ENCODE results near the gene NCKAP5. TPM values are rescaled to one million over a fixed set of nuclear protein-coding genes. Genes with fewer than 3 reads are reported as not detected.
A peak's percentile ranks its signal among the peaks of the same experiment; 100 is the strongest.
"Not testable (repeated sequence)": the region's sequence is repeated elsewhere in the genome, so short reads cannot be mapped to it uniquely, and the experiment has no call there.

NCKAP5 gene
- total RNA-seq, 1 donor from 2014 or later: 4.6 TPM

DNA sequence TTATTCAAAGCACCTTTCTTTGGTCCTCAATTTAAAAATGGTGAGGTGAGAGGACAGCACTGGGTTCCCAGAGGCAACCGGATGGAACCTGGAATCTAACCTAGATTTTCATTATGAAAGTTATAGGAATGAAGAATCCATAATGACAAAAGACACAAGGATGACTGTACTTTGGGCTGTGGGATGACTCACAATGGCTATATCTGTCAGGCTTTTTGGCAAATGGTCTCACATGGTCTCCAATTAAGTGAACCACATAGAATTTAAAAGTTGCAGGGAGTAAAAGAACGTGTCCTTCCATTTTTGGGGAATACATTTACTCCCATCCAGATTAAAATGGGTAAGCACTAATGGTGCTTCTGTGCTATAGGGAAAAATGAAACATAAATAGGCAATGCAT, 866.5 kb downstream of the NCKAP5 start:
- DNase-seq (ENCODE audit: low spot score): no peak
- no peak for ATAC-seq

DNA sequence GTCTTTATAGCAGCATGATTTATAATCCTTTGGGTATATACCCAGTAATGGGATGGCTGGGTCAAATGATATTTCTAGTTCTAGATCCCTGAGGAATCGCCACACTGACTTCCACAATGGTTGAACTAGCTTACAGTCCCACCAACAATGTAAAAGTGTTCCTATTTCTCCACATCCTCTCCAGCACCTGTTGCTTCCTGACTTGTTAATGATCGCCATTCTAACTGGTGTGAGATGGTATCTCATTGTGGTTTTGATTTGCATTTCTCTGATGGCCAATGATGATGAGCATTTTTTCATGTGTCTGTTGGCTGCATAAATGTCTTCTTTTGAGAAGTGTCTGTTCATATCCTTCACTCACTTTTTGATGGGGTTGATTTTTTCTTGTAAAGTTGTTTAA, 868.5 kb downstream of the NCKAP5 start:
- DNase-seq (ENCODE audit: low spot score); ATAC-seq: not testable (repeated sequence)

DNA sequence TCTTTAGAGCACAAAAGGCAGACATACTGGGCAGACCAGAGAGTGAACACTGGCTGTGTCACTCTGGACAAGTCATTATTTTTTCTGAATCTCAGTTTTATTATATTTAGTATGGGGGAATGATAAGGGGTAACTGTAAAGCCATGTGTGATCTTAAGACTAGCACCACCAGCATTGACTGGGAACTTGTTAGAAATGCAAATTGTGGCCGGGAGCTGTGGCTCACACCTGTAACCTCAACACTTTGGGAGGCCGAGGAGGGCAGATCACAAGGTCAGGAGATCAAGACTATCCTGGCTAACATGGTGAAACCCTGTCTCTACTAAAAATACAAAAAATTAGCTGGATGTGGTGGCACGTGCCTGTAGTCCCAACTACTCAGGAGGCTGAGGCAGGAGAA, 869.9 kb downstream of the NCKAP5 start:
- DNase-seq (ENCODE audit: low spot score); ATAC-seq: not testable (repeated sequence)

DNA sequence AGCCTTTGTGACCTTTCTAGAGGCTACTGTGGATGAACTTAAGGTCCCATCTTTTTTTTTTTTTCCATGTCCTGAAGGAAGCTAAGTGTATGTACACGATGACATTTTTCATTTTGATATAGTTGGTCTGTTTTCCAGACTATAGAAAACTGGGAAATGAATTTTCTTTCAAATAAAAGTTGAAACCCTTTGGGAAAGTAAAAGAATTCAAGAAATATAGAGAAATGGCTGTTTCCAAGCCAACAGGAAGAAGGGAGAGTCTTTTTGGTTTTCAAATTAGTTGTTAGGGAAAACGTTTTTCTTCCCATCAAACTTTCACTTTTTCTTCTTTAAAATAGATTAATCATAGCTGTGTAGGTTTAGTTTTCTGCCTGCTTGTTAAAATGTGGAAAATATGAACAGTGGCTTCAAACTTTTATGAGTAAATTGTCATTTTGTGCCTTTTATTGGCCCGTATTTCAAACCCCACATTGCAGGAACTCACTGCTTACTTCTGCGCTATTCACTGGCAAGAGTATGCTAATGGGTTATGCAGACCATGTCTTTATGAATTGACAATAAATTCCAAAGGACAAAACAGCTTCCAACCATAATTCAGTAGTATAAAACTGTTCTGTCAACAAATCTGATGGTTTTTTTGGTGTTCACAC, 870.6 kb downstream of the NCKAP5 start:
- DNase-seq (ENCODE audit: low spot score): no peak
- ATAC-seq: no peak

DNA sequence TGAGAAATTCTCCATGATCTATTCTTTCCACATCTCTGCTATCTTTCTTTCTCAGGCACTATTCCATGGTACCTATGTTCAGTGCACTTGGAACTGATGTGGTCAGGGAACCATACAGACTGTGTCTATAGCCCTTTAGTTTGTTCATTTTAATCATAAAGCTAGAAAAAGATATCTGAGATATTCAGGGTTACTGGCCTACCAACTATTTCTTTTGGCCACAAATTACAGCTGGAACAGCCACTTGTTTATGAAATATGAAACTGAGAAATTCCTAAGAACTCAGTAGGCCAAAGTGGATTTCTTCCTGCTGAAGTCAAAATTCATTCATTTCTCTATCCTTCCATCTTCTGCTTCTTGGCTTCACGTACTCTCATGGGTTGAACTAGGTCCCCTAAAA, 875.4 kb downstream of the NCKAP5 start:
- DNase-seq (ENCODE audit: low spot score): no peak
- no peak for ATAC-seq

DNA sequence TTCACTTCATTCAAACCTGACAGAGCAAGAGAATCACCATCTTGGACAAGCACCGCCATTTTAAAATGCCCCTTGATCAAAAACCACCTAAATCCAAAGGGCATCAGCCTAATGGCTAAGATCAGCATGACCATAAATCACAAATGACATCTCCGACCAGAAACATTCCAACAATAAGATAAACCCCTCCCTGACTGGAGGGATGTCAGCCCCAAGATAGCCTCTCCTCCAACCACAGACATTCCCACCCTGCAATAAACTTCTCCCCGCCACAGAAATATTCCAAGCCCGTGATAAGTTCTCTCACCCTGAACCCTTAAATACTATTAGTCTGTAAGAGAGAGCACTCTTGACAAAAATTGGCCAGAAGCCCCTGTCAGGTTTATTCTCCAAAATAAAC, 876.7 kb downstream of the NCKAP5 start:
- ATAC-seq (no peak), DNase-seq (ENCODE audit: low spot score) (no peak)

DNA sequence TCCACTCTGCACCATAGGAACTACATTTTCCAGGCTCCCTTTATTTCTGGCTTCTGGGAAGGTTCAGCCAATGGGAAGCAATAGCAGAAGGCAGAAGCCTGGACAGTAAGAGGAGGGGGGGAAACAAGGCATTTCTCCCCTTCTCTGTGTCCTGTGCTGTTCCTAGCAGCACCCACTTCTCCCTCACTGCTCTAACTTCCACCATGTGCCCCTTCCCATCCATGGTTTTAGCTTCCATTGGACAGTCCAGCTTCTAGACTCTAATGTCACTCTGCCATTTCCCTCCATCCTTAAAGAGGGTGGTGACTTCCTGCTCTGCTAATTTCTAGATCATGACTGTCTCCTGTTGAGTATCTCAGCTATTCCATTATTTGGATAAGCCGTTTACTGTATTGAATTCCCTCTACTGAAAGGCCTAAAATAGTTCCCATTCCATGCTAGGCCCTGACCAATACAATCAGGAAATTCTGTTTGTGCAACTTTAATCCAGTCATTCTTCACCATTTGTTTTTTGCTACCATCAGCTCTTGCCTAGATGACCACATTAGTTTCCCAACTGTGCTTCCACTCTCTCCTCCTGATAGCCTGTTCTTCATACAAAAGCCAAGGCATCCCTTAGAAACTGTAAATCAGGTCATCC, 877.5 kb downstream of the NCKAP5 start:
- DNase-seq (ENCODE audit: low spot score) (no peak), ATAC-seq (no peak)

DNA sequence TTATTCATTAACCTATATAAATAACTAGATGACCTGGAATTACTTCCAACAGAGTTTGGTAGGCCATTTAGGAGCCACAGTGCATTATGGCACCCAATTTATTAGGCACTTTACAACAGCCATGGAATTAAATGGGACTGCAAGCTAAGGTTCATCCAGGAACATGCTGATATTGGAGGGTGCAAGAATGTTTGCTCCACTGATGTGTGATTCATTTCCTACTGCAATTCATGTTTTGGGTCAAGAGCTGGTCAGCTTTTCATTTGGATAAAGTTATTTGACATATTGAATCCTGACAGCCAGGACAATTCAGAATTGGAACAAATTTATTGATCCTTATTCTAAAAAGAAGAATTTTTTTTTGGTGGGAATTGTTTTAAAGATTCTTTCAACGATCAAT, 886.5 kb downstream of the NCKAP5 start:
- no peak for ATAC-seq
- no peak for DNase-seq (ENCODE audit: low spot score)

DNA sequence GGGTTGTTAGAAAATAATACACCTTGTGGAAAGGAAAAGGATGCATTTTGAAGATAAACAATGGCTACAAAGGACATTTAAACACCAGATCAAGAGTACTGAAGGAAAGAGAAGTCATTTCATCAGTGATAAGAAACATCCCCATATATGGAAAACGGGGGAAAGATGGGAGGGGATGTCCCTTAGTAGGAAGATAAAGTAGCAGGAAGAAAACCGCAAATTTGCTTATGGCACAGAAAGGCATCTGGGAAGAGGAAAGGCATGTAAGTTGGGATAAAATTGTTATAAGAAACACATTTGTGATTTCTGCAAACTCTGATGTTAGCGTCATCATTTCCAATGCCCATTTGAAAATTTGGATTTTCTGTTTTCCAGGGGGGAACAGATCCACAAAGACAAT, 887.7 kb downstream of the NCKAP5 start:
- DNase-seq (ENCODE audit: low spot score) (no peak), ATAC-seq (no peak)

DNA sequence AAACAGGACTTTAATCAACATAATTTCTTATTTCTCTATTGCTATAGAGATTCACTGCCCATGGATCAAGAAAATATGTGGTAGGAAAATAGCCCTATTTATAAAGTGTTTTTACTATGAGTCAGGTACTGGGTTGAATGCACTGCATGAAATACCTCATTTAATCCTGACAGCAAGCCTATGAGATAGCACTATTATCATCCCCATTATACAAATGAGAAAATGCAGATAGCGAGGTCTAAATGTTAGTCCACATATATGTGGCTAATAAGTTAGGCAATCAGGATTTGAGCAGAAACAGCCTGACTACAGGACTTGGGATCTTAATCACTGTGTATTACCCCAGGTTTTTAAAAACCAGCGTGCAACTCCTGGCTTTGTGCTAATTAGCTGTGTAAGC, 889.8 kb downstream of the NCKAP5 start:
- no peak for DNase-seq (ENCODE audit: low spot score)
- ATAC-seq: no peak

DNA sequence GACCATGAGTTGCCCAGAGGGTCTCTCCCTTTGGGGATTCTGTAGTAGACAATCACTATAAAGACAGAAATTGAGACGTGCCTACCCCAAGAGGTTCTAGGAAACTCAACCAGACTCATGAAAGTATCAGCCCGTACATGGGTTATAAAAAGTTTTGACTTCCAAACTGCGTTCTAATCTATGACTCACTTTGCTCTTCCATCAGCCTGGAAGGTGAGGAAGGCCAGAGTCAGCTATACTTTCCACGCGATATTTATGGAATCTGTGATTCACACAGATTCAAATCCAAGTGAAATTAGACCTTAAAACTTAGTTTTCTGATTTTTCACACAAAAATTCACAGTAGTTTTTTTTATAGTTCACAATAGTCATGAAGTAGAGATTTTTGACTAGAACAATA, 890.6 kb downstream of the NCKAP5 start:
- no peak for ATAC-seq
- DNase-seq (ENCODE audit: low spot score): no peak

DNA sequence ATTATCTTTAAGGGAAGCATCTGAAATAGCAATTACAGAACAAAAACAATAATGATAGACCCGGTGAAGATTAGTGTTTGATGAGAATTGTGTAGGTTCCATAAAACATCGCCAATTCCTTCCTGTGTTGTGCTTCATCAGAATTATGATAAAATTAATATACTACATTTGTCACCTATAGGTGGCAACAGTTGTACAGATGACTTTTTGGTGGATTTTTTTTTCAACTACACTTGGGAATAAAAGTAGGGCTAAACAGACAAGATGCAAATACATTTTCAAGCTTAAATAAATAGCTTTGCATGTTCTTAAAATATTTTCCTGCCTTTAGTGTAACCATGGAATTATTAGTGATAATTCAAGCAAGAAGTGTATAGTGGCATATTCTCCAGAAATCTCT, 891.3 kb downstream of the NCKAP5 start:
- ATAC-seq: no peak

DNA sequence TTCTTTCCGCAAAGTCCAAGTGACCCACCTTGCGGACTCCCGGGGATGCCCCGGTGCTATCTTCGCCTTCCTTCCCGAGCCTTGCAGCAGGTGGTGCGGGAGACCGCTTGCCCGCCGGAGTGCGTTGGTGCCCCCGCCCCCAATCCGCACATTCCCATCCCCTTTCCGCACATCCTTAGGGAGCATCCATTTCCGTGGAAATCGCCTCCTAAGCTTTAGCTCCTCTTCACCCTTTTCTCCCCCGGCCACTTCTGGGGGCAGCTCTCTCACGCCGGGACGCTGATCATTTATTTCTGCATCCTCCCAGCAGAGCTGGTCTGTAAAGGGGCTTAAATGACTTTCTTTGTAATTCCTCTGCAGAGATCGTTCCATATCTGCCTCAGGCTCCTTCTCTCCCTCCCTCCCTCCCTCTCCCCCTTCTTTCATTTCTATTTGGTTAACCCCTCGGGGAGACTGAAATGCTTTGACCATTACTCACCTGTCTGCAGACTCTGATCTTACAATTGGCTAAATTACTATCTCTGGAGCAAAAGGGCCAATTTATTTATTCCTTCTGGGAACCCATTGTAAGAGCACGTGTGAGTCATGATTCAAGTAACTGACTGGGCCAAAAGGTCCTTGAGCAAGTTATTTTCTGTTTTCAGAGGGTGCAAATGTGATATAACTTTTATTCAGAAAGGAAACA, 897.0 kb downstream of the NCKAP5 start:
- no peak for ATAC-seq
- no peak for DNase-seq (ENCODE audit: low spot score)

More for the DNA sequence above, 891.3 kb downstream of the NCKAP5 start:
- DNase-seq (ENCODE audit: low spot score): no peak

DNA sequence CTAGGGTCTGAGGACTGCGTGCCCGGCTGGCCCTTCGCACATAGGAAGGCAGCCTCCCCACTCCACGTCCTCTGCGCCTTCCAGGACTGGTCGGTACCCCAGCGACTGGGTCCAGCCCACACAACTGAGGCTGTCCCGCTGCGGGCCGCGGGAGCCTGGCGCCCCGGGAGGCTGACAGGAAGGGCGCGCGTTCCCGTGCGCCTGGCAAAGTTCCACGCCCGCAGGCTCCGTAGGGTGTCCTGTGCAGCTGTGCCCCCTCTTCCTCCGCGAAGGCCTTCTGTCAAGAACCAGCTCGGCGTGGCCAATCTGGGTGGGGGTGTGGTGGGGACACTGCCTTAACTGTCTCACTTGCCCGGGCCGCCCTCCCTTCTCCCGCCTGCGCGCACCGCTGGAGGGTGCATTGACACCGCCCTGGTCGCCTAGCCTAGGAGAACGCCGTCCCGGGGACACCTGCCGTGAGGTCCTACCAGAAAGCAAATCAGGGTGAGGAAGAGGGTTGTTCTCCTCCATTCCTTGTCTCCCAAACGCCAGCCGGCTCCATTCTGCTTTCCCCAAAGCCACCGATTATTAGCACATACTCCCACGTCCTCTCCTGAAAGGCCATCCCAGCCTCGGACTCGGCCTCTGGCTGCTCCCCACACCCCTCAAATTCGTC, 897.6 kb downstream of the NCKAP5 start:
- ATAC-seq: peak; percentile 80
- peak; percentile 49 for DNase-seq (ENCODE audit: low spot score)

DNA sequence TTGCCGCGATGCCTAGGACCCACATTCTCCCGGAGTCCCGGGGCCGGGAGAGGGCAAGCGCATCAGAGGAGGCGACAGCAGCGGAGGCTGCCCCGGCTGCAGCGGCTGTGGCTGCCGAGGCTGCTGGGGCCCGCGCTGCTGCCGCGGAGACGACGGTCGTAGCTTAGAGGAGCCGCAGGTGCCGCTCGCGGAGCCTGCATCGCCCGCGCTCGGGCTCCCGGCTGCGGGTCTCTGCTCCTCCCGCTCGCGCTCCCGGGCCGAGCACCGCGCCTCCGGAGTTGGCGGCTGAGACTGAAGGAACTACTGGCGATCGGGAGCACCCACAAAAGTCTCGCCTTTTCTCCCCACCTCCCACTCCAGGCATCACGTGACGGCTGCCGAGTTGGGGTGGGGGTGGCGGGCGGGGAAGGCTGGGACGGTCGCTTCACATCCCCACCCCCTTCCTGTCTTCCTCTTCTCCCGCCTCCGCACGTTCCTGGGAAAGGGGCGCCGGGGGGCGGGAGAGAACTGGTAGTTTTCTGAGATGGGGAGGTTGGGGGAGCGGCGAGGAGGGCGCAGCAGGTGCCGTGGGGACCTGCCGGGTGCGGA, 898.3 kb downstream of the NCKAP5 start, which contains the start of gene LYPD1:
LYPD1 (minus strand) TSS at position 298 of the 588 bp plus-strand sequence; CDS start at position 25, 273 bp downstream.
- ATAC-seq: peak; percentile 75
- no peak for DNase-seq (ENCODE audit: low spot score)

DNA sequence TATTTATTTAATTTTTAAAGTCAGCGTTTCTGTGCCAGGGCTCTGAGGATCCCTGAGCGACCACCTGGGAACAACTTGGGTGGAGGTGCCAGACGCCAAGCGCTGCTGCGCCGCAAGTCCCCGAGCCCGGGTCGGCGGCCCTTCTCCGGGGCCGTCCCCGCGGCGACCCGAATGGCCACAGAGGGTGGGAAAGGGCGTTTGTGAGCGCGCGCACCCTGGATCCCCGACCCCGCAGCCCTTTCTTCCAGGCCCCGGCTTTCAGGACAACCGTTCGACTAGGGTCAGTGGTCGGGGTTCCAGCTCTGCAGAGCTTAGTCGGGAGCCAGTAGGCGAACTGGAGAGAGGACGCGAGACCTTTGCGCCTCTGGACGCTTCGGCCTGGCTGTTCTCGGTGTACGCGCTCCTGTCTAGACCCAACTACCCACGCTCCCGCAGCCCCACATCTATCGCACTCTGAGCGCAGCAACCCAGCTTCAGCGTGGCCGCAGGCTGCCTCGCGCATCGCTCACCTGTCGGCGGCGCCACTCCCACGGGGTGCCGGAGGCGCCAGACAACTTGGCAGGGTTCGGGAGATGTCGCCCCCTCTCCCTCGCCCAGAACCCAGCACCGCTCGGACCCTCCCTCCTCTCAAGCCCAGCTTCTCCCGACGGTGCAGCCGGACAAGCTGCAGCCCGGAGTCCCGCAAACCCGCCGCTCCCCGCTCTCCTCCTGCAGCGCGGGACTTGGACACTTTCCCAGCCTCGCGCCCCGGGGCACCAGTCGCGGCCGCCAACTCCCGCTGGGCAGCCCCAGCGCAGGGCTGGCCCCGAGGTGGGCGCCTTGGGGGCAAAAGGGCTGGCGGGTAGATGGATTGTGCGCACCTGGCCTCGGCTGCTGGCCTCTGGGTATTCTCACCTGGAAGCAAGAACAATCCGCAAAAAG, 899.0 kb downstream of the NCKAP5 start:
- ATAC-seq: peak; percentile 51
- DNase-seq (ENCODE audit: low spot score): no peak

DNA sequence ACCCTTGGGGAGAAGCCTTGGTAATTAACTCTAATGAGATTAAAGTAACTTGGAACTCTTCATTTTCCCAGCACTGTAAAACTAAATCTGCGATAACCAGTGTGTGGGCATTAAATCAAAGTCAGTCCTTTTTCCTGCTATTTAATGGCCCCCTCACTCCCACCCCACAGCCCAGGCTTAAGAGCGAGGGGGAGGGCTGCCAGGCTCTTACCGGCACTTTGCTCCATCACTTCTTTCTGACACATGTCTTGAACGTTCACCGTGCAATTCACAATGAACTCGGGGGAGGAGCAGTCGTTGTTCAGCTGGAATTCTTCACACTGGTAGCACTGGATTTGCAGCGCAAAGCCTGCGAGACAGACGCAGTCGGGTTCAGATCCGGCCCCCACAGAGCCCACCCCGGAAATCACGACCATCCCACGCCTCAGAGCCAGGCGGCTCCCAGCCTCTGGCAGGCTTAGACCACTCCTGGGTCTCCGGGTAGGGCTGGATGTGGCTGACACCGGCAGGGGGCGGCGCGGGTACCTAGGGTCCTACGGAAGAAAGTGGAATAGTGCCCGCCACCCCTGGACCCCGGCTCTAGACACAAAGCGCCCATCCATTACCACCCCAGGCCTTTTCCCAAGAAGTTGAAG, 900.0 kb downstream of the NCKAP5 start:
- ATAC-seq: no peak
- DNase-seq (ENCODE audit: low spot score): no peak

DNA sequence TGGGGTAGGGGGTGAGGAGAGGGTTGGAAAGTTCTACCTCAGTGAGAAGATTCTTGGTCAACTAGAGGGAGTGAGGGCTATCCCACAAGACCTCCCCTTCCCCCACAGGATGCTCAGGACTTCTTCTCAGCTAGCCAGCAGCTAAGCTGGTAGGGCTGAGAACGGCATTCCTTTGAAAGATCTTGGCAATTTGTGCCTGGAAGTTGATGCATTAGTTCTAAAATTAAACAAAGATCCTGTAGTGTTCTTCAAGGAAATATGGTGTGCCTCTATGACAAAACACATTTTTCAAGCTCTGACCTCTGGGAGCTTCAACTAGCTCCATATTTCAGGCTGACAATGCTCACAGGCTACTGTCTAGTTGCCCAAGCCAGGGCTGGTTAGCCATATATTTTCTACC, 900.6 kb downstream of the NCKAP5 start:
- no peak for ATAC-seq
- DNase-seq (ENCODE audit: low spot score): no peak

DNA sequence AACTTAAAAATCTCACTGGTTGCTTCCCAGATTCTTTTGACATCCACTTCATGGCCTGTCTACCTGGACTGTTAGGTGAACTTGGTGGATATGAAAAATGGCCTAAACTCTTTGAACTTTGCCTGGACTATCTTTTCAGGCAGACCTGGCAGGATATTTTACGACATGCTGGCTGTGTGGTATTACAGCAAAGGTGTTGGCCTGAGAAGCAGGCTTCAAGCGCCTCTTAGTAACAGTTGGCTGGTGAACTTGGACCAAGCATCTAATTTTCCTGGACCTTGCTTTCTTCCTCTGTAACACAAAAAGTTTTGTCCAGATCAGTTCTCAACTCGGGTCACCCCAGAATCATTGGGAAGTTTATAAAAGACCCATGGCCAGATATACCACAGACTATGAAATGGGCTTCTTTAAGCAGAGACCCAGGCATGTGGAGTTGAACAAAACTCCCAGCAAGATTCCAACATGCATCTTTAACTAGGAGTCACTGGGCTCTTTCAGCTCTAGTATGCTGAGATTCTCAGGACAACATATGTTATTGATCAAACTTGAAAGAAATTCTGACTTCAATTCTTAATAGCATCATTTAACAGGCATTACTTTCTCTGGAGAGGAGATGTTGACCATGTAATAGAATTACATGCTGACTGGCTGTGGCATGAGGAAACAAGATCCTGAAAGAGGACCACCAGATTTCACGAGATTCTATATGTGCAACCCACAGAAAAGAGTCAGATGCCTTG, 902.7 kb downstream of the NCKAP5 start:
- no peak for DNase-seq (ENCODE audit: low spot score)
- no peak for ATAC-seq

Measured in left lobe of liver (tissue), 2 donors.